SW 1271 (cell line): ENCODE measurements around the gene EXOC7.
"Not testable (repeated sequence)": the region's sequence is repeated elsewhere in the genome, so short reads cannot be mapped to it uniquely, and the experiment has no call there.

ENCODE experiments used
- DNase-seq, 2 experiments: peaks; one replicate each; lab custom pipeline; 2025; lab: John Stamatoyannopoulos, UW

Gene EXOC7

DNA sequence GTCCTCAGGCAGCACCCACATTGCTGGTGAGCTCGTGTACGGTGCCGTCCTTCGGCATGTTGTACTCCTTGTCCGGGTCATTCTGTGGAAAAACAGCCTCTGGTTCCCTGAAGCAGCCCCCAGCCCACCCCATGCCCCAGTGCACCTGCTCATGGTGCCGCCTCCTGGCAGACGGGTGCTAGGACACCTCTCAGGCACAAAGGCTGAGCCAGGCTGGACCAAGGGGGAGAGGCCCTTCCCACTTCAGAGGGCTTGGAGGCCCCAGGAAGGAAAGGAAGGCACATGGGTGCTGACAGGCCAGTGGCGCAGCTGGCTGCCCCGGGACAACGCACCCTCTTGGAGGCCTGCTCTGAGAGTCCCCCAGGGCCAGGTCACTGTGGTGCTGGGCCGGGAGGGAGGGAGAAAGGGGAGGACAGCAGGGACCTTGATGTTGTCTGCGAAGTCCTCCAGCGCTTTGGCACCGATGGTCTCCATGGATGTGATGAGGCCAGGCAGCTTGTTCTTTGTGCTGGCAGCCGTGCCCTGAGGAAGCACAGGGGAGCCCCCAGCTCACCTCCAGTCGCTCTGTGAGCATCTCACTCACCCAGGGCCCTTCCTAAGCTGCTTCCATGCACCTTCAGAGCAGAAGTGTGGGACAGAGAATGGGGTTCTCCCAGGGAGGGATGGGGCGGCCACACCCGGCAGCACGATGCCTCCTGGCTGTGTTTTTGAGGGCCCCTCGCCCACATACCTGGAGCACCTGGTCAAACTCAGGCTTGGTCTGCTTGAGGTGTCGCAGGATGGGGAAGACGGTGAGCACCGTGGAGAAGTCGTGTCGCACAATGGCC lies 15.3 kb downstream of the EXOC7 start:
- no peak for DNase-seq

DNA sequence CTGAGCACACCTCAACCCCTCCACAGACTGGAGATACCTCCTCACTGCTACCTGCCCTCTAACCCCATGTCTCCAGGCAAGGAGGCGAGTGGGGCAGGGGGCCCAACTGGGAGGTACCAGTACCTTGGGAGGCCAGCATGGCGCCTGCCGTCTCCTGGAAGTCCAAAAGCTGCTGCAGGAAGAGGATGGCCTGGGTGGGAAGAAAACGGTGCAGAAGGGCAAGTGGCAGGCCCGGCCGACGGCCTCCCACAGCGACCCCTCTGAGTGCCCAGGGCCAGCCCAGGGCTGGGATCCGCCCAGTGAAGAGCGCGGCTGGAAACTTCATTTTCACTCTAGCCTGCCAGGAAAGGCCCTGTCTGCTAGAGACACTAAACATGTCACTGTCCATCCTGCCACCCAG lies 16.1 kb downstream of the EXOC7 start:
- DNase-seq, result no peak

DNA sequence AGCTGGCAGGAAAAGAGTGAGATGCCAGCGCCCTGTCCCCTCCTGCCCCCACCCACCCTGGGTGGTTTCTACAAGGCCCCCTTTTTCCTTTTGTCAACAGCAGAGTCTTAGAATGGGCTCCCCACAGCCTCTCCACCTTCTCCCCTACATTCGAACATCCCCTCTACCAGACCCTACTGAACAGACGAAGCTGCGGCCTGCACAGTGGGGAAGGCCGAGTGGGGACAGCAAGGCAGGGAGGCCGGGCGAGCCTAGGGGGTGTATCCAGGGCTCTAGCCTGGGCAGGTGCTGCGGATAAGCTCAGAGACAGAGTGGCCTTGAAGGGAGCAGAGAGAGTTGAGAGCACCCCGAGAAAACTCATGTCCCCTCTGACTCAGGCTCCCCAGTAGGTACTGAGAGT lies 17.2 kb downstream of the EXOC7 start:
- no peak for DNase-seq

DNA sequence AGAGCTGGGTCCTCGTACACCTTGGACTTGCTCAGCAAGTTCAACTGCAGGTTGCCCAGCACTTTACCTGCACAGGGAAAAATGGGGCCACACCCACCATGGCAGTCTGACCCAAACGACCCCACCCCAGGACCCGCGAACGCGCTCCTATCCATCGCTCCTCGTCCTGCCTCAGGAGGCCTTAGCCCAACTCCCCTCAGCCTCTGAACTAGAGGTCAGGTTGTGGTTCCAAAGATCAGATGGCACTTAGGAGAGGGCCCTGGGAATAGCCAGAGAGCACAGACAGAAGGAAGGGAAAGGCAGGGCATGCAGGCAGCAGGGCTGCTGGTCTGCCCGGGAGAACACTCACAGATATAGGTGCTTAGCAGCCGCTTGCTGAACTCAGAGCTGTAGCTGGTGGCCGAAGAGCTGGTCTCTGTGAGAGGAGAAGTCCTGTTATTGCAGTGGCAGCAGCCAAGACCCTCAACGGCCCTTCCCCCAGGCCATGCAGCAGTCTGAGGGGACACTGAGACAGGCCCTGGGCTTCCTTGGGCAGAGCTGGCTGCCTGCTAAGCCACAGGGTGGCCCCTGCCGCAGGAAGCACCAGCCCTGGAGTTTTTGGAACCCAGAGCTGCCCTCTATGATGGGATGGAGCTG lies 17.7 kb downstream of the EXOC7 start:
- no peak for DNase-seq

DNA sequence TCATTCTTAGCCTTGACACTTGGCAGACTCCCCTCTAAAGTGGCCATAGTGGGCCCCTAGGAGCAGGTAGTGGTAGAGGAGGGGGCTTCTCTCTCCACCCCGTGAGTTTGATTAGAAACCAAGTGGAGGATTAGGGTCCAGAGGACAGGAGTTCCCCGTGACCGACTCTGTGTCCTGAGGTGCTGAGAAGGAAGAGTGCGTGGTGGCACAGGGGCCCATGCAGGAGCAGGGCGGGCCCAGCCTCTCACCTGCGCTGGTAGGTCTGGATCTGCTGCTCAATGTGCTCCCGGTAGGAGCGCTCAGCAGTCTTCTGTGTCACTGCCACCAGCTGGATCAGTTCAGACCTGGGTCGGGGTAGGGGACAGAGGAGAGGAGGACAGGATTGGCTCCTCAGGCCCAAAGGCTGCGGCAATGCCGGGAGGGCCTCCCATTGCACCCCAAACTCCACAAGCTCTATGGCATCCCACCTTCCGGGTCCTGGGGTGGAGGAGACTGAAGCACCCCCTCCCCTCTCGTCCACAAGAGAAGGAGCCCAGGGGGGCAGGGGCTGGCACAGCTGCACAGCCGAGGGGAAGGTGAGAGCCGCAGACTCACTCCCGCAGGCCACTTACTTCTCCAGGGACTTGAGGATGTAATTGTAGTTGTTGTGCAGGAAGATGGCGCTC lies 18.4 kb downstream of the EXOC7 start:
- DNase-seq, result no peak

DNA sequence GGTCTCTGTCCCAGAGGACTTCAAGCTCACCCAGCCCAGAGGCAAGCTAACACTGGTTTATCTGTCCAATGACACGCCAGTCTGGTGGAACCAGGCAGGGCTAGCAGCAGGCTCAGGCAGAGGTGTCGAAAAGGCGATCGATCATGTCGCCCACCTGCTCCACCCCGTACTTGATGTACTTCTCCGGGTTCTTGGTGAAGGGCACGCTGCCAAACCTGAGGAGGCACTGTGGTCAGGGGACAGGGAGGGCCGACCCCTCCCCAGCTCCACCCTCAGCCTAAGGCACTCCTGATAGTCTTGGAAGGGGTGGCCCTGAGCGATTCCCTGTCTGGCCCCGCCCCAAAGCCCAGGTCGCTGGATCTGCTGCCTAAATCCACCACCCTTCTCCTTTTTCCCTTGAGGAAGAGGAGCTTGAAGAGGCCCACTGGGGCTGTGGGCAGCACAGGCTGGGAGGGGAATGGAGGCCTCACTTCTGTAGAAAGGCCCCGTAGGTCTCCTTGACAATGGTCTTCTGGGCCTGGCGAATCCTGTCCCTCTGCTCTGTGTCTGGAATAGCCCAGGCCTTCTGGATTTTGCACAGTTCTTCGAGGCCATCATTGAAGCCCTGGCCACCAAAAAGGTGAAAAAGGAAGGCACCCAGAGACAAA lies 19.9 kb downstream of the EXOC7 start:
- no peak for DNase-seq

DNA sequence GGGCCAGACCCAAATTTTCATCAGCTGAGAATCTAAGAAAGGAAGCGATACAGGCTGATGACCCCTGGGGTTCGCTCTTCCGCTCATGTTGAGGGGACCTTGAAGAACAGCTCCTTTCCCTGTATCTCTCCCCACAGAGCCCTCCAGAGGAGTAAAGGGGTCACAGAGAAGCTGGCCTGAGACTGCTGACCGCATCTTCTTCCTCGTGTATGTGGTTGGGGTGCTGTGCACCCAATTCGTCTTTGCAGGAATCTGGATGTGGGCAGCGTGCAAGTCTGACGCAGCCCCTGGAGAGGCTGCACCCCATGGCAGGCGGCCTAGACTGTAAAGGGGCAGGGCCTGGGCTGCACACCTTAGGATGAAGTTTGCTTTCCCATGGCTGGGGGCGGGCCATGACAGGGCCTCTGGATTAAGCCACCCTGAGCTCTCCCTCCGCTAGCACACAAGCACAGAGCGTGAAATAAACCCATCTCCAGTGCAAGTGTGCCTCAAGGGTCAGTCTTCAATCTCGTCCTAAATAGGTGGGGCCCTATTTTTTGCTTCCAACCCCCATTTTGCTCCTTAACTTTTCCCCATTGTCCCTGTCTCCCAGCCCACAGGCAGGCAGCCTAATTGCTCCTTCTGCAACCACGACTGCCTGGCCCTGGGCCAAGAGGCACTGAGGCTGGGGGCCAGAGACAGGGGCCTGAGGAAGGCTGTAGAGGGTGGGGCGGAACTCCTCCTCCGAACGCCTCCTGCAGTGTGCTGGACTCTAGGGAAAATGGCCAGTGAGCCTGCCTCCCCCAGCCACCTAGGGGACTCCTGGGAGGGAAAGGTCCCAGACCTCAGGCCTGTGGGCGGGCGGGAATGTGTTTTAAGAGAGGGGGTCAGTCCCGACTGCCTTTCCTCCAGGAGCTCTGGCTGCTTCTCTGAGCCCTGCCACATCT lies 21.0 kb downstream of the EXOC7 start:
- DNase-seq, result no peak

DNA sequence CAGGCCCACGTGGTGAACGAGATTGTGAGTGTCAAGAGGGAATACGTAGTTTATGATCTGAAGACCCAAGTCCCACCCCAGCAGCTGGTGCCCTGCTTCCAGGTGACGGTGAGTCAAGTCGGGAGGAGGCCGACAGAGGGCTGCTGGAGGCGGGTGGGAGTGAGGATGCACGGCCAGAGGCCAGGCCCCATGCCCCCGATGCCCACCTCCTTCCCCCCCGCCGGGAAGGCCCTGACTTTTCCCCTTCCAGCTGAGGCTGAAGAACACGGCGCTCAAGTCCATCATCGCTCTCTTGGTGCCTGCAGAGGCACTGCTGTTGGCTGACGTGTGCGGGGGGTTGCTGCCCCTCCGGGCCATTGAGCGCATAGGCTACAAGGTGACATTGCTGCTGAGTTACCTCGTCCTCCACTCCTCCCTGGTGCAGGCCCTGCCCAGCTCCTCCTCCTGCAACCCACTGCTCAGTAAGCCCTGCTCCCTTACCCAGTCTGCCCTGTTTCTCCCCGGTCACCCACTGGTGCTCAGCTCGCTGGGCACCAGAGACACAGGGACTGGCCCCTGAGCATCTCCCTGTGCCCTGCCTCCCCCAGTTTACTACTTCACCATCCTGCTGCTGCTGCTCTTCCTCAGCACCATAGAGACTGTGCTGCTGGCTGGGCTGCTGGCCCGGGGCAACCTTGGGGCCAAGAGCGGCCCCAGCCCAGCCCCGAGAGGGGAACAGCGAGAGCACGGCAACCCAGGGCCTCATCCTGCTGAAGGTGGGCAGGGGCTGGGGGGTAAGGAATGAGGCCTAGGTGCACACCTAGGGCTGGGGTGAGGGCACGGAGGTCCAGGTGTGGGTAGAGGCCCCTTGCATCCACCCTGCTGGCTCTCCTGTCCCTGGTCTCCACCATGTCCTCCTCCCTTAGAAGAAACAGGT lies 22.0 kb downstream of the EXOC7 start:
- no peak for DNase-seq

DNA sequence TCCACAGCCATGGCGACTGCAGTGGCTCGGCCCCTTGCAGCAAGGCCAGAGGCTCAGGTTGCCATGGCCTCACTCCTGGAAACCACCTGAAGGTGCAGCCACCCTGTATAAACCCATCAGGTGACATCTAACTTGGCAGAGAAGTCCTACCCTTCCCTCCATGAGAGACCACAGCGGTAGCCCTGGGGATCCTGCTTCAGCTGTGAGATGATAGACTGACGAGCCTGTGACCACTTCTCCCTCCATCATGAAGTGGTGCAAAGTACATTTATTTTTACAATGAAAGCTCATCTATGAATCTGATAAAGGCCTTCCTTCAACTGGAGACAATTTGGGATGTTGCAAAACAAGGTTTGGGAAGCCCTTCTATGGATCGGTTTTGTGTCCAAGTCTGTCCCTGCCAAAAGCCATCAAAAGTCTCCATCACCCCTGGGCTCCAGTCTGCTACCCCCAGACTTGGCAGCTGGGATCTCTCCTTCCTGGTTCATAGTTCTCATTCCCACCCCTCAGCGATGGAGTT lies 22.8 kb downstream of the EXOC7 start:
- DNase-seq, result no peak

DNA sequence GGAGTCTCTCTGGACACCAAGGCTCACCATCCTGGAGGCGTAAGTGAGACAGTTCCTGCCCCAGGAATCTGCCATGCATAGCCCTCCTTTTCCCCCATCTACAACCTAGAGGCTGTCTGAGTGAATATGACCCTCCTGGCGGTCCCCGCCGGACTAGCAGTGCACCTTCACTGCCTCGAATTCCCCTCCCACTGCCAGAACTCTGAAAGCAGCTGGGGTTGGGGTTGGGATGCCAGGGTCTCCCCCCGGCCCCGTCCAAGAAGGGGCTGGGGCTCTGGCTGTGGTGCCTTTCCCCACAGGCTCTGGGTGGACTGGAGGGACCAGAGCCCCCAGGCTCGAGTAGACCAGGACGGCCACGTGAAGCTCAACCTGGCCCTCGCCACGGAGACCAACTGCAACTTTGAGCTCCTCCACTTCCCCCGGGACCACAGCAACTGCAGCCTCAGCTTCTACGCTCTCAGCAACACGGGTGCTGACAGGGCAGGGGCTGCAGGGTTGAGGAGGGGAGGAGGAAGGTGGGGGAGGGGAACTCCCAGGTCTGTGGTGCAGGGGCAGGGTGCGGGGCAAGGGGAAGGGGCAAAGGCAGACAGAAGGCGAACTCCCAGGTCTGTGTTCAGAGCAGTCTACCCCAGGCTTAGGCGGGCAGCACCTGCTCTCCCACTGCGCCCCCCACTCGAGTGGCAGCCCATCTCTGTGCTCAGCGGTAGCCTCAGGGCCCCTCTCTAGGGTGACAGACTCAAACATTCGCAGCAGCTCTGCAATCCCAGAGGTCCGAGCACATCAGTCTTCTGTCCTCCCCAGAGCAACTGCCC lies 23.4 kb downstream of the EXOC7 start:
- DNase-seq, result no peak

DNA sequence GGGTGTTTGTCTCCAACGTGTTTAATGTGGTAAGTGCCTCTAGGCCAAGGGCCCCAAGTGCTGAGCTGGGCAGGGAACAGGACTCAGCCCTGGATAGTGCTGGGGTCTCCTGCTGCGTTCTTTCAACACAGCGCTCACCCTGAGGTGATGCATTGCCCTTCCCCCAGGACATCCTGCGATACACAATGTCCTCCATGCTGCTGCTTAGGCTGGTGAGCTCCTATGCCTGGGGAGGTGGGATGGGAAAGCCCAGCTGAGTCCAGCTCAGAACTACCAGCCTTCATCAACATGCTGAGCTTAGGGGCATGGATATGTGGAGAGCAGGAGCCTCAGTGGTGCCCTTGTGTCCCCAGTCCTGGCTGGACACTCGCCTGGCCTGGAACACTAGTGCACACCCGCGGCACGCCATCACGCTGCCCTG lies 24.0 kb downstream of the EXOC7 start:
- DNase-seq, result no peak

DNA sequence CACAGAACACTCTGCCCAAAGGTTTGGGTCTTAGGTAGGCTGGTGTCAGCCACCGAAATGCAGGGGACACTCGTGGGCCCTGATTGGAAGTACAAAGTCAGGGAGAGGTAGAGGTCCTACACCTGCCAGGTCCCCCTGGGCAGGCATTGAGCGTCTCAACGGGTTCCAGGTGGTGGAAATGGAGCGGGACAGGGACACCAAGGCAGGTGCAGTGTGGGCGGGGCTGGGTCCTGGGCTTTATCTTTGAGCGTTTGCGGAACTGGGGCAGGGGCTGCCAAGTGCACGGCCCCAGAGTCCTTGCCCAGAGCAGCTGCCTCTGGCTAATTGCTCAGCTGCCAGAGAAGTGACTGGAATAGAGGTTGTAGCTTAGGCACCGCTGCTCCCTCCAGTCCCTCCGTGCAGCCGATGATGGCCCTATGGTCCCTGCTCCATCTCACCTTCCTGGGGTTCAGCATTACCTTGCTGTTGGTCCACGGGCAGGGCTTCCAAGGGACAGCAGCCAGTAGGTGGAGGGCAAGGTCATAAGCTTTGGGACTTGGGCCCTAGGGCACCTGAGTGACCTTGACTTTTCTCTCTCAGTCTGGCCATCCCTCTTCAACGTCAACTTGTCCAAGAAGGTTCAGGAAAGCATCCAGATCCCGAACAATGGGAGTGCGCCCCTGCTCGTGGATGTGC lies 24.6 kb downstream of the EXOC7 start, which contains the start of gene ZACN:
Gene ZACN (plus strand): TSS at position 323 of the 675 bp plus-strand sequence. CDS start 83 bp downstream, at position 406.
- DNase-seq, result no peak

DNA sequence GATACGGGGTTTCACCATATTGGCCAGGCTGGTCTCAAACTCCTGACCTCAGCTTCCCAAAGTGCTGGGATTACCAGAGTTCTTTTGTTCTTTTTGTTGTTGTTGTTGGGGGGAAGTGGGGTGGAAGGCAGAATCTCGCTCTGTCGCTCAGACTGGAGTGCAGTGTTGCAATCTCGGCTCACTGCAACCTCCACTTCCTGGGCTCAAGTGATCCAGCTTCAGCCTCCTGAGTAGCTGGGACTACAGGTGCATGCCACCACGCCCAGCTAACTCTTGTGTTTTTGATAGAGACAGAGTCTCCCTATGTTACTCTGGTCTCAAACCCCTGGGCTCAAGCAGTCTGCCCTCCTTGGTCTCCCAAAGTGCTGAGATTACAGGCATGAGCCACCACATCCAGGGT lies 25.2 kb downstream of the EXOC7 start:
- DNase-seq, result not testable (repeated sequence)

DNA sequence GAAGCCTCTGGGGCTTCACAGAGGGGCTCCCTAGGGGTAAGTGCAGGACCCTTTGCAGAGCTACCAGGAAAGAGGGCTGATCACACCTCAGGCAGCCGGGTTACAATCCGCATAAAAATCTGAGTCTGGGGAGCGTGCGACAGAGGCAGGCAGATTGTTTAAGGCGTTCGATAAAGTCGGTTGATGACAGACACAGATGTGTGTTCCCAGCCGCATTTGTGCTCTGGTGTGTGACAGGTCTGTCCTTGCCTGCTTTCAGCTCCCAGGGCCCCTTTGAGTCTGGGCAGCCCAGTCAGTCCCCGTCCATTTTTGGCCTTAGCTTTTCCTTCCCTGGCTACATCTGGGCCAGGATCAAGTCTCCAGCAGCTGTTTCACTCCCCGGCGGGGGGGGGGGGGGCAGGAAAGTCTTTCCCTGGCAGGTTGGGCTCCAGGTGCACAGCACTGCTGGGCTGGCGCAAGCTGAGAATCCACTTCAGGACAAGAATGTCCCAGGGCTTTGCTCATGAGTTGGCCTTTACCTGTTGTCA lies 25.9 kb downstream of the EXOC7 start:
- DNase-seq, result no peak

DNA sequence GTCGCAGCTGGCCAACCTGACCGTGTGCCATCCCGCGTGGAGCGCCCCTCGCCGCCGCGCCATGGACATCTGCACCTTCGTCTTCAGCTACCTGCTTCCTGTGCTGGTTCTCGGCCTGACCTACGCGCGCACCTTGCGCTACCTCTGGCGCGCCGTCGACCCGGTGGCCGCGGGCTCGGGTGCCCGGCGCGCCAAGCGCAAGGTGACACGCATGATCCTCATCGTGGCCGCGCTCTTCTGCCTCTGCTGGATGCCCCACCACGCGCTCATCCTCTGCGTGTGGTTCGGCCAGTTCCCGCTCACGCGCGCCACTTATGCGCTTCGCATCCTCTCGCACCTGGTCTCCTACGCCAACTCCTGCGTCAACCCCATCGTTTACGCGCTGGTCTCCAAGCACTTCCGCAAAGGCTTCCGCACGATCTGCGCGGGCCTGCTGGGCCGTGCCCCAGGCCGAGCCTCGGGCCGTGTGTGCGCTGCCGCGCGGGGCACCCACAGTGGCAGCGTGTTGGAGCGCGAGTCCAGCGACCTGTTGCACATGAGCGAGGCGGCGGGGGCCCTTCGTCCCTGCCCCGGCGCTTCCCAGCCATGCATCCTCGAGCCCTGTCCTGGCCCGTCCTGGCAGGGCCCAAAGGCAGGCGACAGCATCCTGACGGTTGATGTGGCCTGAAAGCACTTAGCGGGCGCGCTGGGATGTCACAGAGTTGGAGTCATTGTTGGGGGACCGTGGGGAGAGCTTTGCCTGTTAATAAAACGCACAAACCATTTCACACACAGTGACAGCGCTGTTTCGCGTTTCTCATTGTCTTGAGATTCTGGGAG lies 26.6 kb downstream of the EXOC7 start:
- no peak for DNase-seq

DNA sequence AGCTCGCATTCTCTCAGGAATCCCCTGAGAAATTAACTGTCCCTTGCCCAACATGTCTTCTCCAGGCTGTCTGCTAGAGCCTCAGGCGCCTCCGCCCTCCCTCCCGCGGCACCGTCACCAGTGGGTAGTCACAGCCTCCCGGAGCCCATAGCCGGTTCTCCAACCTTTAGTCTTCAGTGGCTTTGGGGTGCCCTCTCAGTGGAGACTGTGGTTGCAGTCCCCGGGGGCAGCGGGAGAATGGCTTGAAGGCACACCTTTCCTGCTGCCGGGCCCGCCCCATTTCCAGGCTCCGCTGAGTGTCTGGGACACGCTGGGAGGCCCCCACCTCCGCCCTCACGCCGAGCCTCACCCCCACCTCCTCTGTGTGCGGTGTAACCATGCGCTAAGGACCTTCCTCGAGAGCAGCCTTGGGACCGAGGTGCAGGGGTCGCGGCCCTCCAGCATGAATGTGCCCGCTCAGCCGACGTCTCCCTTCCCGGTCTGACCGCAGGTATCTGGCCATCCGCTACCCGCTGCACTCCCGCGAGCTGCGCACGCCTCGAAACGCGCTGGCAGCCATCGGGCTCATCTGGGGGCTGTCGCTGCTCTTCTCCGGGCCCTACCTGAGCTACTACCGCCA lies 27.3 kb downstream of the EXOC7 start:
- no peak for DNase-seq
